Measurements from ENCODE around the gene EIF4E1B.

The EIF4E1B gene

GRCh38 chr5:176667637-176668036 lies 37.2 kb downstream of the EIF4E1B start:
- no peak for DNase-seq

- DNase-seq: no peak
These were observed 40.0 kb downstream of the EIF4E1B start for GRCh38 chr5:176670449-176670848.

- no peak for DNase-seq
These were observed 40.9 kb downstream of the EIF4E1B start for GRCh38 chr5:176671399-176671798.

GRCh38 chr5:176671890-176672747 lies 41.6 kb downstream of the EIF4E1B start:
- DNase-seq: no peak

GRCh38 chr5:176673651-176674583 lies 43.4 kb downstream of the EIF4E1B start:
- no peak for DNase-seq

- DNase-seq: no peak
These were observed 44.3 kb downstream of the EIF4E1B start for GRCh38 chr5:176674799-176675198.

- peak; percentile 37 for DNase-seq
These were observed 45.3 kb downstream of the EIF4E1B start for GRCh38 chr5:176675676-176676360.

- DNase-seq: no peak
These were observed 45.9 kb downstream of the EIF4E1B start for GRCh38 chr5:176676361-176676824.

- DNase-seq: no peak
These were observed 46.9 kb downstream of the EIF4E1B start for GRCh38 chr5:176677209-176677939.

- no peak for DNase-seq
These were observed 48.1 kb downstream of the EIF4E1B start for GRCh38 chr5:176678584-176678983.

- no peak for DNase-seq
These were observed 49.1 kb downstream of the EIF4E1B start for GRCh38 chr5:176679365-176680225.

GRCh38 chr5:176680226-176680563 lies 49.7 kb downstream of the EIF4E1B start:
- no peak for DNase-seq

- no peak for DNase-seq
These were observed 51.6 kb downstream of the EIF4E1B start for GRCh38 chr5:176682016-176682531.

- DNase-seq: no peak
These were observed 54.5 kb downstream of the EIF4E1B start for GRCh38 chr5:176685010-176685409.

- no peak for DNase-seq
These were observed 56.8 kb downstream of the EIF4E1B start for GRCh38 chr5:176687247-176687646.

- no peak for DNase-seq
These were observed 57.4 kb downstream of the EIF4E1B start for GRCh38 chr5:176687881-176688280.

GRCh38 chr5:176690911-176691310 lies 60.4 kb downstream of the EIF4E1B start:
- no peak for DNase-seq

- DNase-seq: no peak
These were observed 61.0 kb downstream of the EIF4E1B start for GRCh38 chr5:176691524-176691923.

GRCh38 chr5:176692326-176692725 lies 61.9 kb downstream of the EIF4E1B start:
- no peak for DNase-seq

GRCh38 chr5:176692839-176693476 lies 62.5 kb downstream of the EIF4E1B start:
- no peak for DNase-seq

- peak; percentile 7 for DNase-seq
These were observed 63.0 kb downstream of the EIF4E1B start for GRCh38 chr5:176693477-176693851.

Measured in hematopoietic multipotent progenitor cell treated with erythropoietin and hydrocortisone succinate and interleukin-3 and kit ligand, for 4 days (in vitro differentiated cells).